Lower leg skin (tissue), 4 donors: ENCODE results near the gene LY6G6F. TPM values are rescaled to one million over a fixed set of nuclear protein-coding genes. Genes with fewer than 3 reads are reported as not detected.
A peak's percentile ranks its signal among the peaks of the same experiment; 100 is the strongest.
"Not testable (repeated sequence)": the region's sequence is repeated elsewhere in the genome, so short reads cannot be mapped to it uniquely, and the experiment has no call there.

Source experiments
- DNase-seq, 2 donors: peaks; one replicate each; pipeline ENCODE4 v3.0.0-alpha.2; 2019; ENCODE audit warnings: low spot score in 2 of 2
- H3K4me3 ChIP-seq: fragments of 200-600 bp; sonication (generic); 2 replicates; pipeline ENCODE4 v1.5.1; 2017; ENCODE audit warnings: mild to moderate bottlenecking, low read depth; ENCODE audit not compliant: poor library complexity, severe bottlenecking
- POLR2A ChIP-seq, 2 donors: fragments of 450-650 bp; IDR thresholded peaks; one replicate each; pipeline ENCODE4 v1.6.1; 2016 to 2017; ENCODE audit warnings: antibody characterized with exemption in 2 of 2, mild to moderate bottlenecking in 1 of 2, moderate library complexity in 1 of 2
- WGBS, 2 donors: methylation state at CpG; one replicate each; pipeline ENCODE4 v1.1.5; 2018; 5-methylcytosine and 5-hydroxymethylcytosine counted together
- intact Hi-C: fragments of 100-400 bp; cut with DNase I; formaldehyde crosslinking; loops from one replicate; pipeline ENCODE4 v1.15.0; 2023; ENCODE audit warnings: low total_unique reads
- total RNA-seq, 4 donors: library from RNA; depleted of rRNA; stranded (reverse); fragments of >200 nt; gene quantifications; one replicate each; pipeline ENCODE4 v1.1.0, GENCODE V29; 2016
- TF ChIP-seq, protein P1 (sequence below), 3 donors: fragments of 450-650 bp; IDR thresholded peaks; one replicate each; pipeline ENCODE4 v1.5.1; 2016; ENCODE audit warnings: antibody characterized with exemption in 3 of 3, mild to moderate bottlenecking in 3 of 3, moderate library complexity in 2 of 3

Gene LY6G6F
- total RNA-seq, 4 donors from 2014 or later: not detected

DNA sequence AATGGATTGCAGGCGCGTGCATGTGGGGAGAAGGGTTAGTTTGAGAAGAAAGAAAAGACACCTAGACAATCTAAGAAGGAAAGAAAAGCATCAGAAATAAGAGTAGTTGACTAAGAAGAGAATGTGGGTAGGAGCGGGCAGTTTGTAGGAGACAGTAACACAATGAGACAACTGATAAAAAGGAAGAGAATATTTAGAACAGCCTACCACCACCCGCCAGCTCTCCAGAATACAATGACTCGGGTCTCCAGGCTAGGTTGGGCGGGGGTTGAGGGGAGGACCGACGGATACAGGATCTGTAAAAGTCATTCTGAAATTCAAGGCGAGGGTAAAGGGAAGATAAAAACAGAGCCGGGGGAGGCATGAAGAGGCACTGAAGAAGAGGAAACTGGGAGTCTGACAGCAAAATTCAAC lies 4.3 kb upstream of the LY6G6F start:
- DNase-seq: no peak
- TF ChIP-seq, protein P1, sequence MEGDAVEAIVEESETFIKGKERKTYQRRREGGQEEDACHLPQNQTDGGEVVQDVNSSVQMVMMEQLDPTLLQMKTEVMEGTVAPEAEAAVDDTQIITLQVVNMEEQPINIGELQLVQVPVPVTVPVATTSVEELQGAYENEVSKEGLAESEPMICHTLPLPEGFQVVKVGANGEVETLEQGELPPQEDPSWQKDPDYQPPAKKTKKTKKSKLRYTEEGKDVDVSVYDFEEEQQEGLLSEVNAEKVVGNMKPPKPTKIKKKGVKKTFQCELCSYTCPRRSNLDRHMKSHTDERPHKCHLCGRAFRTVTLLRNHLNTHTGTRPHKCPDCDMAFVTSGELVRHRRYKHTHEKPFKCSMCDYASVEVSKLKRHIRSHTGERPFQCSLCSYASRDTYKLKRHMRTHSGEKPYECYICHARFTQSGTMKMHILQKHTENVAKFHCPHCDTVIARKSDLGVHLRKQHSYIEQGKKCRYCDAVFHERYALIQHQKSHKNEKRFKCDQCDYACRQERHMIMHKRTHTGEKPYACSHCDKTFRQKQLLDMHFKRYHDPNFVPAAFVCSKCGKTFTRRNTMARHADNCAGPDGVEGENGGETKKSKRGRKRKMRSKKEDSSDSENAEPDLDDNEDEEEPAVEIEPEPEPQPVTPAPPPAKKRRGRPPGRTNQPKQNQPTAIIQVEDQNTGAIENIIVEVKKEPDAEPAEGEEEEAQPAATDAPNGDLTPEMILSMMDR (IDR thresholded peaks at IDR 0.05): no peak
- TF ChIP-seq POLR2A (IDR thresholded peaks at IDR 0.05): no peak
- WGBS, 2 donors: 1% methylated on average over 10 of the region's 10 CpGs
- H3K4me3 ChIP-seq: peak overlapping the region; percentile 73
- intact Hi-C loops: no loop called here

DNA sequence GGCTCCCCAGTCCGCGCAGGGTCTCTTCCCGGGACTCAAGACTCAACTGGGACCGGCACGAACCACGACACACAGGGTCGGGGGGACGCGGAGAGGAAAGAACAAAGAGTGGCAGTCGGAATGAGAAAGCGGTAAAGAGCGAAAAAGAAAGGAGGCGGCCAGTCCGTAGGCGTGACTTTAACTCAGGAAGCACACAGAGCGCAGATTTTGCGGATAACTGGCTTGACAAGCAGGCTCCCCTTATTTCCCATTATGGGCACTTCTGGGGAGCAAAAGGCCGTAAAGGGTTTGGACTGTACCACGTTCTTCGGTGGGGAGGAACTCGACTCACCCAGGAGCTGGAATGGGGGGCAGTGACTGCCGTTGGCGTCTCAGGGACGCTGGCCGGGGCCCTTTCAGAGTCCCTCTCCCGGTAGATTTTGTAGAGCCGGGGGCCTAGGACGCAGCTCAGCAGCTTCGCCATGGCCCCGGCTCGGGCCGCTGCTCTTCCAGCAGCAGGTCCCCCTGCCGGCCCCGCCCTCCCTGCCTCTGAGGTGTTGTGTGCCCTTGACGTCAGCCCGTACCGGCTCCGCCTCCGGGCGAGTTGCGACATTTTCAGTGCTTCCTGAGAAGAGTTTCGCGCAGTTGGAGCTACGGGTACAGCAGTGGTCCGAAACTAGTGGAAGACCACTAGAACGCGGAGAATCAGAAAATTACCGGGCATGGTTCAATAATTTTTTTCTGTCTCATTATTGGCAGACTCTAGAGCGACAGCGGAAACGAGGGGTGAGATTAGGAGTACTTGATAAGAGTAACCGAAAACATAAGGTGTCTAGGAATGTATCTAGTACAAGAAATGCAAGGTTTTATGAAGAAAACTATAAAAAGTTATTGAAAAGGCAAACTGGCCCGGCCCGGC lies 3.6 kb upstream of the LY6G6F start, which contains the start of gene ABHD16A:
Gene ABHD16A (minus strand): TSS at position 506 of the 898 bp plus-strand sequence. CDS start 43 bp downstream, at position 463.
- peak; percentile 98 to 100 for DNase-seq
- intact Hi-C loops: no loop called here
- 1% methylated on average over 42 to 54 of the region's 54 CpGs for WGBS, 2 donors
- H3K4me3 ChIP-seq: peak within 1 kb of the TSS; percentile 73
- TF ChIP-seq, protein P1 (IDR thresholded peaks at IDR 0.05): peak in 1 of 3 donors; percentile 51
- TF ChIP-seq POLR2A (IDR thresholded peaks at IDR 0.05): peak in 1 of 2 donors; percentile 94

DNA sequence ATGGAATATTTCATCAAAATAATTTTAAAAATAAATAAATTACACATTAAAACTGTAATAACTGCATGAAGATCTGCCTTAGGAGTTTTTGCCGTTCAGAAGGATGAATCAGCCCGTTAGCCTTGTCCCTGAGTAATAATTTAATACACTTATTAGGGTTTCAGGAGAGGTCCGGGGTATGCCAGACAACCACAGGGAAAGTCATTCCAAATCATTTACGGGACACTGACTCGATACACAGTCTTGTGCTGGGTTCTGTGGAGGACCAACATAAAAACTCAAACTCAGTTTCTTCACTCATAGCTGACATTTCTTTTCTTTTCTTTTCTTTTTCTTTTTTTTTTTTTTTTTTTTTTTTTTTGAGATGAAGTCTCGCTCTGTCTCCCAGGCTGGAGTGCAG lies 735 bp upstream of the LY6G6F start:
- no peak overlapping the region for H3K4me3 ChIP-seq
- intact Hi-C loops: no loop called here
- no peak for DNase-seq
- TF ChIP-seq, protein P1 (IDR thresholded peaks at IDR 0.05): no peak
- TF ChIP-seq POLR2A (IDR thresholded peaks at IDR 0.05): no peak
- WGBS, 2 donors: 86% methylated on average over 6 of the region's 6 CpGs

DNA sequence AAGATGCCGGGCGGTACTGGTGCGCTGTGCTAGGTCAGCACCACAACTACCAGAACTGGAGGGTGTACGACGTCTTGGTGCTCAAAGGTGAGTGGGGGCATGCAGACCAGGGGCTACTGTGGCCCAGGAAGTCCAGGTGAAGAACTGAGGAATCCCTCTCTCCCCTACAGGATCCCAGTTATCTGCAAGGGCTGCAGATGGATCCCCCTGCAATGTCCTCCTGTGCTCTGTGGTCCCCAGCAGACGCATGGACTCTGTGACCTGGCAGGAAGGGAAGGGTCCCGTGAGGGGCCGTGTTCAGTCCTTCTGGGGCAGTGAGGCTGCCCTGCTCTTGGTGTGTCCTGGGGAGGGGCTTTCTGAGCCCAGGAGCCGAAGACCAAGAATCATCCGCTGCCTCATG lies 1.0 kb downstream of the LY6G6F start:
- 75 to 93% methylated on average over 10 of the region's 10 CpGs for WGBS, 2 donors
- no peak for DNase-seq
- TF ChIP-seq, protein P1 (IDR thresholded peaks at IDR 0.05): no peak
- TF ChIP-seq POLR2A (IDR thresholded peaks at IDR 0.05): no peak
- intact Hi-C loops: no loop called here
- H3K4me3 ChIP-seq: no peak overlapping the region

DNA sequence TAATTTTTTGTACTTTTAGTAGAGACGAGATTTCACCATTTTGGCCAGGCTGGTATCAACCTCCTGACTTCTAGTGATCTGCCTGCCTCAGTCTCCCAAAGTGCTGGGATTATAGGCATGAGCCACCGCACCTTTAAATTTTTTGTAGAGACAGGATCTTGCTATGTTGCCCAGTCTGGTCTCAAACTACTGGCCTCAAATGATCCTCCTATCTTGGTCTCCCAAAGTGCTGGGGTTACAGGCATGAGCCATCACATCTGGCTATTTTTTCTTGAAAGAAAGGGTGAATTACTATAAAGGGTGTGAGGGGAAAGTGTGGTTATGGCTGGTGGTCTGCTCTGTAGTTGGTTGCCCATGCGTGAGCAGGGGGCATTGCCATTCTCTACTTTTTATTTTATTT lies 1.6 kb downstream of the LY6G6F start:
- H3K4me3 ChIP-seq: no peak overlapping the region
- intact Hi-C loops: no loop called here
- no peak for DNase-seq
- TF ChIP-seq POLR2A (IDR thresholded peaks at IDR 0.05): no peak
- TF ChIP-seq, protein P1 (IDR thresholded peaks at IDR 0.05): no peak
- WGBS, 2 donors: 89 to 93% methylated on average over 3 of the region's 3 CpGs

DNA sequence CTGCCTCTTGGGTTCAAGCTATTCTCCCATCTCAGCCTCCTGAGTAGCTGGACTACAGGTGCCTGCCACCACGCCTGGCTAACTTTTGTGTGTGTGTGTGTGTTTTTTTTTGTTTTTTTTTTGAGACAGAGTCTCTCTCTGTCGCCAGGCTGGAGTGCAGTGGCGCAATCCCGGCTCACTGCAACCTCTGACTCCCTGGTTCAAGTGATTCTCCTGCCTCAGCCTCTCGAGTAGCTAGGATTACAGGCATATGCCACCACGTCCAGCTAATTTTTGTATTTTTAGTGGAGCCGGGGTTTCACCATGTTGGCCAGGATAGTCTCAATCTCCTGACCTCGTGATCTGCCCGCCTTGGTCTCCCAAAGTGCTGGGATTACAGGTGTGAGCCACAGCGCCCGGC lies 2.5 kb downstream of the LY6G6F start:
- H3K4me3 ChIP-seq, intact Hi-C loops, DNase-seq: not testable (repeated sequence)
- 89 to 92% methylated on average over 11 of the region's 11 CpGs for WGBS, 2 donors
